Measurements from ENCODE around the gene DOCK2.

The DOCK2 gene

GRCh38 chr5:169905017-169905416 is 267.9 kb downstream of the DOCK2 start:
- DNase-seq (ENCODE audit: low spot score): no peak

GRCh38 chr5:169906745-169907649 is 269.9 kb downstream of the DOCK2 start:
- no peak for DNase-seq (ENCODE audit: low spot score)

GRCh38 chr5:169908864-169909263 is 271.8 kb downstream of the DOCK2 start:
- DNase-seq (ENCODE audit: low spot score): no peak

GRCh38 chr5:169909945-169910344 is 272.9 kb downstream of the DOCK2 start:
- no peak for DNase-seq (ENCODE audit: low spot score)

- no peak for DNase-seq (ENCODE audit: low spot score)
These were observed 273.3 kb downstream of the DOCK2 start for GRCh38 chr5:169910393-169910792.

DNA sequence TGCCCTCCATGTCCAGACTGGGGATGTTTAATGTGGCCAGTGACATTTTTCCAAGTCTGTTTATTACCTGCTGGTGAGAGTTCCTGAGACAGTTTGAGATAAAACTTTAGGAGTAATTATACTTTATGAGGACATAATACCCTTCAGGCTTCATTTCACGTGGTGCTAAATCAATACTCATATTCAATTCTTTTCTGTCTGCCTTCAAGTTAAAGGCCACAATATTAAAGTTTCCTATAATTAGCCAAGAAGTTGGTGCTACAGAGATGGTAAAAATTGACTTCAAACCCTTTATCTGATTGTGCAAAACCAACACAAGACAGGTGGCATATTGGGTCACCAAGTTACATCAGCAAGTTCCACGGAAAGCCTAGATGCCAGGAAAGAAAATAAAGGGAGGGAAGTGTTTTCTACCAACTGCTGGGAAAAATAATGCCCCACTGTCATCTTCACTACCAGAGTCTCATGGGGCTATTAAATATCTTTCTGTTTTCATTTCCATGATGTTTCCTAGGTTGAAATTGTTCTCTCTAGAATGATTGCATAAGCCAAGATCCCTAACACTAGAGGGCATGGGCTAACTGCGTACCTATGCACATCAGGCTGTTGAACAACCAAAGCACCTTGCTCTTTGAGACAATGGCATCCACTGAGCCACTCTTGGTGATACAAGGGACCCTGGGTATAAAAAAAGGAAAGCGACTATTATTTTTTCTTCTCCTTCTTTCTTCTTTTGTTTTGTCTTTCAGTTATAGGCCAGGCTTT is 274.6 kb downstream of the DOCK2 start:
- no peak for DNase-seq (ENCODE audit: low spot score)

DNA sequence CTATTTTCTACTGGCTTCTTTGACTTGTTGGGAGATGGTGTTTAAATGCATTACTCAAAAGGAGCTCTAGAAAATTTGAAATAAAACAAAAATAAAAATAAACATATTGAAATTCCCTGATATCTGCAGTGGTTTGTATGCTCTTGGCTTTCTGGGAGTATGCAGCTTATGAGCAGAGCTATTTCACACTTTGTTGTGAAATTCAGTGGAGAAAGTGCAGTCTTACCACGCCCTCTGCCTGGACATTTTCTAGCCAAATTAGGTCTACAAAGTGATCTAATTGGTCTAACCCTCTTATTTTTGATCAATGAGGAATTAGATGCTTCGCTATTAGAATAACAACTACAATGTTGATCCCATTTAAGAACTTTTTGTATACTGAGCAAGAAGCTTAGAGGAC is 276.4 kb downstream of the DOCK2 start:
- no peak for DNase-seq (ENCODE audit: low spot score)

- DNase-seq (ENCODE audit: low spot score): no peak
These were observed 277.7 kb downstream of the DOCK2 start for GRCh38 chr5:169914766-169915165.

- no peak for DNase-seq (ENCODE audit: low spot score)
These were observed 280.4 kb downstream of the DOCK2 start for GRCh38 chr5:169917500-169917899.

DNA sequence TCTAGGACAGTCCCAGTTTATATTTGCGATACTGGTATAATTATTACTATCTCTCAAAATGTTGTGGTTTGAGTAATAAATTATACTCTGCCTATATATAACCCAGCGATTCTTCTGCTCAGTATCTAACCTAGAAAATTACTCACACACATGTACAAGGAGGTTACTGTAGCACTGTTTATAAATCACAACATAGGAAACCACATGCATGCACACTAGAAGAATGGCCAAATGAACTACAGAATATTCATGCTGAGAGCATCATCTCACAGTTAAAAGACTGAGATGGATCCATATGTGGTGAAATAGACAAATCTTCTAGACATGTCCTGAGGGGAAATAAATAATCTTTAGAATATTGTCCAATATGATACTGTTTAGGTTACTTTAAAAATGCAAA is 281.2 kb downstream of the DOCK2 start:
- no peak for DNase-seq (ENCODE audit: low spot score)

DNA sequence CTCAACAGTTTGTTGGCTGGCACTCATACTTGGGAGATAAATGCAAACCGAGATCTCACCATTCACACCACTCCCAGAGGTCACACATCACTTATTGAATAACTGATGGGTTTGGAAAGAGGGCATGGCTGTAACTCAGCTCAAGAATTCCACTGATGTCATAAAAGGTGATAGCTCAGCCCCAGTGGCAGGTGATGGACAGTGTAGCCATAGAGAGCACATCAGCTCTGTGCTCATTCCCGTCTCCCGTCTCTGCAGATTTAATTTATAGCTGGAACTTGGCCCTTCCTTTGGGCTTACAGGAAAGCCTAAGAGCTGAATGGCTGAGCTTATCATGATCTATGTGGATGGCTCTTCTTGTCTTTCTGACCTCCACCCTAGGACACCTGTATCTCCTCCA is 283.4 kb downstream of the DOCK2 start:
- no peak for DNase-seq (ENCODE audit: low spot score)

- DNase-seq (ENCODE audit: low spot score): no peak
These were observed 284.3 kb downstream of the DOCK2 start for GRCh38 chr5:169921384-169921783.

DNA sequence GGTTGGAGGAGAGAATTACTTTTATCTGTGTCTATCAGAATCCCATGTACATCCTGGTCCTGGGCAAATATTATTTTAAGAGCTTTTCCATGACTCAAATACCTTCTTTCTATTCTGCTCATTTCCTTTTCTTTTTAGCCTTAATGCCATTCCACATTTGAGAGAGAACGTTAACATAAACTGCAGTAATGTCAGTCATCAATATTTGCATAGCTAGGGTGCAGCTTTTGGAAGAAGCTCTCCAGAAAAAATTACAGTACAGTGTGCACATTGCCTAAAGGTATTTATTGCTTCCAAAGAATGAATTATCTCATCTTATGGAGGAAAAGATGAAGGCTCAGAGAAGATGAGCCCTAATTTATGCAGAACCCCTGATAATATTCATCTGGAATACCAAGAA is 284.9 kb downstream of the DOCK2 start:
- DNase-seq (ENCODE audit: low spot score): no peak

DNA sequence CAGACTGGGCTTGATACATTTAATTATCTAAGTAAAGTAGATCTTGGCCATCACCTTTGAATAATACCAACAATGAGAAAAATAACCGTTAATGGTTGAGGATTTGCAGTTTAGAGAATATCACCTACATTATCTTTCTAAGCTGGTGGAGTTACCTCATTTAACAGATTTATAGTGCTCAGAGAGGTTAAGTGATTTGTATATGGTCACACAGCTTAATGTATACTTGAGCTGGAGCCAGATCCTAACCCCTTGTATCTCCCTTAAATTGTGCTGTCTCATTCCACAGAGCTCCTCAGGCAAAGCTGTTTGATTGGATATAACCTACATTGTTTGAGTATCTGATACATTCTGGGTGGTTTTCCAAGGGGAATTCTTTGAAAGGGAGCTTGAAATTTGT is 285.4 kb downstream of the DOCK2 start:
- no peak for DNase-seq (ENCODE audit: low spot score)

DNA sequence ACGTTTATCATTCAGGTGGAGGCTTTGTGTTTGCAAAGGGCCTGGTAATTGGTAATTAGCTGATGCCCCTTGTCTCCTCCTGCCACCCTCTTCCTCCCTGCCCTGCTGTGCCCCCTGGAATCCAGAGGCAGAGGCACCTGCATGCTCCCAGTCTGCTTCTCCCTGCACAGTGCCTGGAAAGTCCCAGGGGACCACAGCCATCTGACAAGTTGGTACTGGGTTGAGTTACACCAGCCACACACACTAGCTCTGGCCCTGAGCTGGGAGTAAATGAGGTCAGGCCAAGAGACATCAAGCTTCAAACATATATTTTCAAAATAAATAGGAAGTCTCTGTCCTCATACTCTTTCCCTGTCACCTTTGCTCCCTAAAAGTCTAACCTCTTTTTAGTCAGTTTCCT is 286.9 kb downstream of the DOCK2 start:
- DNase-seq (ENCODE audit: low spot score): no peak

- DNase-seq (ENCODE audit: low spot score): no peak
These were observed 296.1 kb downstream of the DOCK2 start for GRCh38 chr5:169933127-169933526.

GRCh38 chr5:169933616-169934015 is 296.5 kb downstream of the DOCK2 start:
- no peak for DNase-seq (ENCODE audit: low spot score)

DNA sequence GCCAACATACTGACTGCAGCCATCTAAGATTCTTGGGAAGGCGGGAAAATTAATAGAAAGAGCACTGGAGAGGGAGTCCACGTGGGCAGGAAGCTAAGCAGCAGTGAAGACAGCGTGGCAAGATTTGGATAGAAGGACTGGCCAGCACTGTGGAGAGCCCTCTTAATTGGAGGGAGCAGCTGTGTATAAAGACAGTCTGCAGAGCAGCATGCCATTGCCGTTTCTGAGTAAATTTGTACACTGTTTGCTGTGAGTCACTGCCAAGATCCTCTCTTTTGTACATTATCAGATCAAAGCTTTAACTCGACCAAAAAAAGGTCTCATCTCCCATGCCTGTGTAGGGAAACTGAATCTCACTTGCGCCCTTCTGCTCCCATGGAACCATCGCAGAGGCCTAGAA is 297.9 kb downstream of the DOCK2 start:
- no peak for DNase-seq (ENCODE audit: low spot score)

DNA sequence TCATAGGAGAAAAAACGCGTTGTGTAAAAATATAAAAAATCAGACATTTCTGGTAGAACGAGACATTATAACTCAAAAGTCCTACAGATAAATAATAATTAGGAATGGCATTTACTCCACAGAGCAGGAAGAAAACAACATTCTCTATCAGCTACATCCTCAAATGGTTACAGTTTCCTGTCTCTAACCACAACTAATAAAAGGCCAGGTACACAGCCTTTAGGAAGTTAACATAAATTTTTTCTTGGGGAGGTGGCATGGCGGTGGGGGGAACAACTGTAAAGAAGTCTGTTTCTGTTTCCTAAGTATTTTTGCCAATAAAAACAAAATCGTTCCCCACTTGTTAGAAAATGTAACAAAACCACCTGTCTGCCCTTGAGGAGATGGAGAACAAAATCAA is 298.7 kb downstream of the DOCK2 start:
- no peak for DNase-seq (ENCODE audit: low spot score)

- no peak for DNase-seq (ENCODE audit: low spot score)
These were observed 301.4 kb downstream of the DOCK2 start for GRCh38 chr5:169938439-169938838.

DNA sequence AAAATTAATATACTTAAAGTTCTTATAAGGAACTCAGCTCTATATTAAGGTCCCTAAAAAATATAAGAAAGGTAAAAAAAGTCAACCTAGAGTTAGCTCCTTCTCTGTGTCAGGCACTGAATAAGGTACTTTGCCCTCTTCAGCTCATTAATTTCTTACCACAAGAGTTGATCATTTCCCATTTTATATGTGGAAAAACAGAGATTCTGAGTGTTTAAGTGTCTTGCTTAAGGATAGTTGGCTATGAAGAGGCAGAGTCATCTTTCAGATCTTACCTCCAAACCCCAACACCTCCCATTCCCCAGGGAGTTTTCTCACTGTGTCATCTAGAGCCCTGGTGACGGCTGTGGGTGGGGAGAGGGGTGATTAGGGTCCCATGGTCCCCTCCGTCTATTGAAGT is 302.7 kb downstream of the DOCK2 start:
- no peak for DNase-seq (ENCODE audit: low spot score)

DNA sequence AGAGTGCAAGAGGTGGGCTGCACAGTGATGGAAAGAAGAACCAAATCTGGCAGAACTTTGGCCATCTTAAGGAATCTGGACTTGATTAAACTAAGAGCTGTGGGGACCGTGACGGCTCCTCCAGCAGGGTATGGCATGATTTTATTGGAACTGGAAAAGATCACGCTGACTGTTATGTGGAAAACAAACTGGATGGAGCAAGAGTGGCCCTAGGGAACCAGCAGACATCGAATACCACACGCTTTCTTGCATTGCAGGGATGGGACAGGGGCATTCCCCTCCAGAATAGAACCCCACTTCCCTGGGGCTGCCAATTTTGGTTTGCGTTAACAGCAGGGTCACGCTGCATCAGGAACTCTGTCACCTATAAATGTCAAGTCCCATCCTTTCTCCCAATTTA is 304.5 kb downstream of the DOCK2 start:
- no peak for DNase-seq (ENCODE audit: low spot score)

DNA sequence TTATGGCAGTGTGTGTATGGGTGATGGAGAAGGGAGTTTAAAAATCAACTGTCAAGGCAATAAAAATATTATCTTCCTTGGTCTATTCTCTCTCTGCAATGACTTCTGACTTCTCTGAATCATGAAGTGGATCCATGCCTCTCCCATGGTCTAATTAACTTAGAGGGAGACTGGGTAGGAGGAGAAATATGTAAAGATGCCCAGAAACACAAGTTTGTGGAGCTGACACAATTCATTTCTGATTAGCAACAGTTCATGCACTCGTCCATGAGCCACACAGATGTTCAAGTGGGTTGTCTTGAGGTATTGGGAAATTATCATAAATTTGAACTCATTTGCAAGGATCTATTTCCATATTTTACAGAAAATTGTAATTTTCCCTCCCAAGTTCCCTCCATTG is 305.1 kb downstream of the DOCK2 start:
- no peak for DNase-seq (ENCODE audit: low spot score)
